Testis (tissue), 3 donors: Measurements from ENCODE around the gene RAB1A. TPM values are rescaled to one million over a fixed set of nuclear protein-coding genes. Genes with fewer than 3 reads are reported as not detected.

Source experiments
- polyA plus RNA-seq: library from polyadenylated mRNA; stranded (reverse); fragments of 350-450 nt; fragmentation: Illumina TruSeq; extraction: RNeasy Lipid Tissue Mini Kit (QIAGEN cat#74804); gene quantifications from one replicate; pipeline ENCODE4 v1.2.3, GENCODE V29; 2014; ENCODE audit warnings: low read depth, low replicate concordance; ENCODE audit not compliant: insufficient read depth
- small RNA-seq, 2 donors: library from RNA; depleted of rRNA; stranded (forward); fragments of <200 nt; gene quantifications; one replicate each; pipeline ENCODE3, GENCODE V24; 2016
- total RNA-seq, 2 donors: library from RNA; depleted of rRNA; stranded (reverse); fragments of >200 nt; gene quantifications; one replicate each; pipeline ENCODE4 v1.2.3, GENCODE V29; 2016

Gene RAB1A
- total and polyA plus RNA-seq, 3 donors from 2014 or later, result 82.0 to 154 (median 113) TPM

Small RNAs within 50 kb of the gene (small RNA-seq; reads per million reads assigned to genes)
- 0 reads per million in 2 donors for gene RF00090

Other genes with a start within 250 kb of the RAB1A start
- 10 to 100 TPM; 14.3 to 17.8 TPM for gene SLC1A4, start 140.7 kb downstream of the RAB1A start, total RNA-seq
- 28.5 TPM for gene SLC1A4, start 140.7 kb downstream of the RAB1A start, polyA plus RNA-seq
- gene CEP68, start 73.7 kb downstream of the RAB1A start, total RNA-seq, result 10 to 100 TPM; 25.9 to 28.2 TPM
- 13.3 TPM for gene CEP68, start 73.7 kb downstream of the RAB1A start, polyA plus RNA-seq
- gene ACTR2, start 97.7 kb upstream of the RAB1A start, total RNA-seq, result 10 to 100 TPM; 49.2 to 56.6 TPM
- gene ACTR2, start 97.7 kb upstream of the RAB1A start, polyA plus RNA-seq, result 80.1 TPM